Stimulated activated CD4-positive, alpha-beta T cell treated with anti-CD3 and anti-CD28 coated beads, Interleukin-12 subunit alpha, Interleukin-12 subunit beta, amount 100 ng/mL, for 24 hours (primary cell): ENCODE data around the gene TM4SF18.
"Not testable (repeated sequence)": the region's sequence is repeated elsewhere in the genome, so short reads cannot be mapped to it uniquely, and the experiment has no call there.

Experiments used
- DNase-seq, 2 experiments: peaks; one replicate each; pipeline ENCODE4 v3.0.0-alpha.2; 2020; ENCODE audit warnings: low read depth in 2 of 2

Gene TM4SF18

GRCh38 chr3:149368674-149369497, 35.5 kb upstream of the TM4SF18 start:
- DNase-seq = no peak

- DNase-seq = no peak
Measured at GRCh38 chr3:149368201-149368673, 34.8 kb upstream of the TM4SF18 start.

- peak in 1 of 2 experiments; percentile 1 for DNase-seq
Measured at GRCh38 chr3:149366941-149367840, 33.8 kb upstream of the TM4SF18 start.

GRCh38 chr3:149366031-149366430, 32.6 kb upstream of the TM4SF18 start:
- DNase-seq = no peak

- no peak for DNase-seq
Measured at GRCh38 chr3:149364624-149365023, 31.2 kb upstream of the TM4SF18 start.

GRCh38 chr3:149363053-149363452, 29.6 kb upstream of the TM4SF18 start:
- no peak for DNase-seq

- DNase-seq = no peak
Measured at GRCh38 chr3:149362366-149362765, 28.9 kb upstream of the TM4SF18 start.

- DNase-seq = no peak
Measured at GRCh38 chr3:149356630-149357029, 23.2 kb upstream of the TM4SF18 start.

- DNase-seq = no peak
Measured at GRCh38 chr3:149356044-149356592, 22.7 kb upstream of the TM4SF18 start.

- DNase-seq = no peak
Measured at GRCh38 chr3:149353581-149354184, 20.2 kb upstream of the TM4SF18 start.

GRCh38 chr3:149352556-149352955, 19.1 kb upstream of the TM4SF18 start:
- peak in 1 of 2 experiments; percentile 19 for DNase-seq

GRCh38 chr3:149343951-149344350, 10.5 kb upstream of the TM4SF18 start:
- DNase-seq = no peak

- no peak for DNase-seq
Measured at GRCh38 chr3:149342413-149343380, 9.3 kb upstream of the TM4SF18 start.

- no peak for DNase-seq
Measured at GRCh38 chr3:149340310-149340933, 7.0 kb upstream of the TM4SF18 start.

- no peak for DNase-seq
Measured at GRCh38 chr3:149339931-149340309, 6.5 kb upstream of the TM4SF18 start.

- DNase-seq = not testable (repeated sequence)
Measured at GRCh38 chr3:149337486-149337885, 4.0 kb upstream of the TM4SF18 start.

GRCh38 chr3:149336925-149337324, 3.5 kb upstream of the TM4SF18 start:
- no peak for DNase-seq

- DNase-seq = no peak
Measured at GRCh38 chr3:149332771-149333170, 665 bp downstream of the TM4SF18 start.

- DNase-seq = no peak
Measured at GRCh38 chr3:149332227-149332765, 1.1 kb downstream of the TM4SF18 start.

- no peak for DNase-seq
Measured at GRCh38 chr3:149331396-149331795, 2.0 kb downstream of the TM4SF18 start.
